GM13977 (cell line): Measurements from ENCODE around the gene RAX.

Source experiments
- DNase-seq: peaks from one replicate; pipeline ENCODE4 v3.0.0; 2012; ENCODE audit warnings: low spot score
- CTCF ChIP-seq: IDR thresholded peaks from 2 replicates; pipeline ENCODE4 v1.5.1; 2012; ENCODE audit warnings: mild to moderate bottlenecking, control low read depth; ENCODE audit not compliant: insufficient read depth; ENCODE audit errors: extremely low read depth, missing control alignments
- in situ Hi-C: fragments of 300-500 bp; cut with MboI; formaldehyde crosslinking; loops from one replicate; pipeline ENCODE4 v1.12.0; 2022; ENCODE audit warnings: low sequenced_read_pairs, low pct_unique_long_range_greater_than_20kb, mixed read lengths, inconsistent platforms; ENCODE audit not compliant: unreplicated experiment

RAX gene

GRCh38 chr18:59249199-59249774 is 24.0 kb downstream of the RAX start:
- peak; percentile 69 for DNase-seq
- in situ Hi-C loops: no loop called here
- peak; percentile 67 for TF ChIP-seq CTCF

GRCh38 chr18:59246796-59247195 is 26.5 kb downstream of the RAX start:
- no peak for TF ChIP-seq CTCF
- in situ Hi-C loops: no loop called here
- no peak for DNase-seq

- in situ Hi-C loops: no loop called here
- TF ChIP-seq CTCF: no peak
- no peak for DNase-seq
Measured at GRCh38 chr18:59242906-59243305, 30.3 kb downstream of the RAX start.

GRCh38 chr18:59239642-59240041 is 33.6 kb downstream of the RAX start:
- TF ChIP-seq CTCF: no peak
- in situ Hi-C loops: no loop called here

GRCh38 chr18:59238385-59238784 is 34.9 kb downstream of the RAX start:
- no peak for TF ChIP-seq CTCF
- in situ Hi-C loops: no loop called here
- no peak for DNase-seq

More at GRCh38 chr18:59239642-59240041, 33.6 kb downstream of the RAX start:
- DNase-seq: no peak

- no peak for TF ChIP-seq CTCF
- no peak for DNase-seq
Measured at GRCh38 chr18:59233017-59233410, 40.2 kb downstream of the RAX start.

GRCh38 chr18:59232309-59233016 is 40.8 kb downstream of the RAX start:
- DNase-seq: no peak

More at GRCh38 chr18:59233017-59233410, 40.2 kb downstream of the RAX start:
- in situ Hi-C loops: no loop called here

More at GRCh38 chr18:59232309-59233016, 40.8 kb downstream of the RAX start:
- in situ Hi-C loops: no loop called here
- TF ChIP-seq CTCF: no peak
